ENCODE results near the gene FEZ2. TPM values are rescaled to one million over a fixed set of nuclear protein-coding genes. Genes with fewer than 3 reads are reported as not detected.

Gene FEZ2
- total and polyA plus RNA-seq, 12 donors, result 13.9 to 103 (median 63.5) TPM

GRCh38 chr2:36561237-36561944, 36.6 kb downstream of the FEZ2 start:
- H3K27me3 ChIP-seq, result no peaks in the 10 kb centered on the region
- H3K27ac ChIP-seq, result peak overlapping the region; percentile 61 to 72 (median 67)
- TF ChIP-seq POLR2A (IDR thresholded peaks at IDR 0.05), result no peak
- TF ChIP-seq, protein P1, sequence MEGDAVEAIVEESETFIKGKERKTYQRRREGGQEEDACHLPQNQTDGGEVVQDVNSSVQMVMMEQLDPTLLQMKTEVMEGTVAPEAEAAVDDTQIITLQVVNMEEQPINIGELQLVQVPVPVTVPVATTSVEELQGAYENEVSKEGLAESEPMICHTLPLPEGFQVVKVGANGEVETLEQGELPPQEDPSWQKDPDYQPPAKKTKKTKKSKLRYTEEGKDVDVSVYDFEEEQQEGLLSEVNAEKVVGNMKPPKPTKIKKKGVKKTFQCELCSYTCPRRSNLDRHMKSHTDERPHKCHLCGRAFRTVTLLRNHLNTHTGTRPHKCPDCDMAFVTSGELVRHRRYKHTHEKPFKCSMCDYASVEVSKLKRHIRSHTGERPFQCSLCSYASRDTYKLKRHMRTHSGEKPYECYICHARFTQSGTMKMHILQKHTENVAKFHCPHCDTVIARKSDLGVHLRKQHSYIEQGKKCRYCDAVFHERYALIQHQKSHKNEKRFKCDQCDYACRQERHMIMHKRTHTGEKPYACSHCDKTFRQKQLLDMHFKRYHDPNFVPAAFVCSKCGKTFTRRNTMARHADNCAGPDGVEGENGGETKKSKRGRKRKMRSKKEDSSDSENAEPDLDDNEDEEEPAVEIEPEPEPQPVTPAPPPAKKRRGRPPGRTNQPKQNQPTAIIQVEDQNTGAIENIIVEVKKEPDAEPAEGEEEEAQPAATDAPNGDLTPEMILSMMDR (IDR thresholded peaks at IDR 0.05), result no peak
- peak in 6 of 7 donors; percentile 46 to 69 (median 54) for DNase-seq
- H3K4me3 ChIP-seq, result no peak overlapping the region
- H3K4me1 ChIP-seq (replicated peaks in 1 of 2), result peaks cover 22 to 32% of the 10 kb centered on the region in 2 donors
- no peaks in the 10 kb centered on the region for H3K36me3 ChIP-seq (replicated peaks in 1 of 2)
- intact Hi-C loops (cut with DNase I), result no loop called here
- no peaks in the 10 kb centered on the region for H3K9me3 ChIP-seq (replicated peaks in 1 of 3)
- 58 to 74% (median 63%) methylated on average over 8 of the region's 8 CpGs for WGBS, 4 donors

DNA sequence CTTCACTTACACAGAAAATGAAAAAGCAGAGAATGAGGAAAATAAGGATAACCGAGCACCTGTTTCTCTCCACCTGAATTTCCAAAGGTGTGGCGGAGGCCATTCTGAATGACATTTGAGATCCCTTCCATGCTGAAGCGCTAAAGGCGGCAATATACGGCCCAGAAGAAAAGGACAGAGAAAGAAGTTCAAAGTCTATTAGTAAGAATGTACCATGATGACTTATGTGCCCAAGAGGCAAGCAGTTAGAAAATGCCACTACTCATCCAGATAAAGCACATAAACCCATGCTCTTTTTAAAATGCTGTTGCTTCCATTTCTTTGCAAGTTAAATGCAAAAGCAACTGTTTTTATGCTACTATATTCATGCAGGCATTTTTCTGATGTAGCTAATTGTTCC, 37.2 kb downstream of the FEZ2 start:
- Histone ChIP-seq H3K36me3 (replicated peaks in 1 of 2) (no peaks in the 10 kb centered on the region), H3K4me1 (replicated peaks in 1 of 2) (peaks cover 22 to 32% of the 10 kb centered on the region in 2 donors), H3K9me3 (replicated peaks in 1 of 3) (no peaks in the 10 kb centered on the region), H3K27ac (peak overlapping the region in 2 of 5 donors; percentile 70 to 72), H3K4me3 (no peak overlapping the region), H3K27me3 (no peaks in the 10 kb centered on the region)
- 95 to 98% (median 97%) methylated on average over 5 of the region's 5 CpGs for WGBS, 4 donors
- TF ChIP-seq, protein P1 (IDR thresholded peaks at IDR 0.05), result no peak
- no peak for TF ChIP-seq POLR2A (IDR thresholded peaks at IDR 0.05)
- intact Hi-C loops (cut with DNase I), result no loop called here
- DNase-seq, result no peak

DNA sequence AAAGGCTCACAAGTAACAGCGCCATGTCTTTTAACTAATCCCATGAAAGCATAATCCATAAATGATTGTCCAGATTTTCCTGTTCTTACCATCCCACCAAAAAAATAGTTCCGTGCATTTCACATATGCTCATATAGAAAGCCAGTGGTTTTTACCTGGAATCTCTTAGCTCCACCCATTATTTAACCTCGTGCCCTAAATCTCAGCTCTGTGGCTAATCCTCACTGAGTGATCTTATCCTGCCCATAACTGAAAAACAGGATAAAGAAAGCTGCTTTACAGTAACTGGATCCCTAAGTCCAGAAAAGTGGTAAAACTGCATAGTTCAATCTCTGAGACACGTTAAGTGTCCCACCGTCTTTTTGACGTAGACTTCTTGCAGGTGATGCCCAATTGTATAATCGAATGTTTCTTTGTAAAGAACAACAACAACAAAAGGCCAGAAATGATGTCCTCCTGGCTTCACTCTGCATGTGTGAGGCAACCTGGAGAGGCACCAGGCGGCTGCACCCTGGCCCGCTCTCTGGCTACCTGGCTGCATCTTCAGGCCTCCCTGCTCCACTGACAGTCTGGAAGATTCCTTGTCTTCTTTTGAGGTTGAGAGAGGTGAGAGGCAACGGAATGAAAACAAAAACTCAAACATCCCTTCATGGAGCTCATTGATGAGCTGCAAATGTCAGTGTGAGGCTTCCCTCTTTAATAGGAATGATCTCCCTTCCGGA, 38.6 kb downstream of the FEZ2 start:
- intact Hi-C loops (cut with DNase I), result no loop called here

GRCh38 chr2:36556842-36557241, 41.1 kb downstream of the FEZ2 start:
- Histone ChIP-seq H3K4me3 (no peak overlapping the region), H3K4me1 (replicated peaks in 1 of 2) (peaks cover 9 to 10% of the 10 kb centered on the region in 2 donors), H3K9me3 (replicated peaks in 1 of 3) (no peaks in the 10 kb centered on the region), H3K27ac (no peak overlapping the region), H3K36me3 (replicated peaks in 1 of 2) (peaks cover 0 to 11% of the 10 kb centered on the region in 2 donors), H3K27me3 (no peaks in the 10 kb centered on the region)
- 78 to 93% (median 89%) methylated on average over 1 of the region's 1 CpG for WGBS, 4 donors
- DNase-seq, result no peak
- intact Hi-C loops (cut with DNase I), result no loop called here
- TF ChIP-seq, protein P1 (IDR thresholded peaks at IDR 0.05), result no peak
- TF ChIP-seq POLR2A (IDR thresholded peaks at IDR 0.05), result no peak

More for the DNA sequence above, 38.6 kb downstream of the FEZ2 start:
- Histone ChIP-seq H3K4me3 (no peak overlapping the region), H3K27ac (no peak overlapping the region), H3K27me3 (no peaks in the 10 kb centered on the region), H3K36me3 (replicated peaks in 1 of 2) (no peaks in the 10 kb centered on the region), H3K4me1 (replicated peaks in 1 of 2) (peaks cover 22 to 32% of the 10 kb centered on the region in 2 donors), H3K9me3 (replicated peaks in 1 of 3) (no peaks in the 10 kb centered on the region)
- no peak for DNase-seq
- TF ChIP-seq POLR2A (IDR thresholded peaks at IDR 0.05), result no peak
- TF ChIP-seq, protein P1 (IDR thresholded peaks at IDR 0.05), result no peak
- WGBS, 4 donors, result 90 to 96% (median 96%) methylated on average over 11 of the region's 11 CpGs

Measured in adrenal gland (tissue), 12 donors.